Measurements from ENCODE around the gene FAM177A1. TPM values are rescaled to one million over a fixed set of nuclear protein-coding genes. Genes with fewer than 3 reads are reported as not detected.

Gene FAM177A1
- total and polyA plus RNA-seq, 12 donors, result 12.6 to 85.9 (median 44.7) TPM

DNA sequence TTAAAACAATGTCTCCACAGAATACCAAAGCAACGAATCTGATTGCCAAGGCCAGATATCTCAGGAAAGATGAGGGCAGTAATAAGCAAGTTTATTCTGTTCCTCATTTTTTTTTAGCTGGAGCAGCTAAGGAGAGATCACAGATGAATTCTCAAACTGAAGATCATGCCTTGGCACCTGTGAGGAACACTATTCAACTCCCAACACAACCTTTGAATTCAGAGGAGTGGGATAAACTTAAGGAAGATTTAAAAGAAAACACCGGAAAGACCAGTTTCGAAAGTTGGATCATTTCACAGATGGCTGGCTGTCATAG lies 77.3 kb downstream of the FAM177A1 start:
- Histone ChIP-seq H3K27ac (peak overlapping the region in 4 of 5 donors; percentile 10 to 96 (median 92)), H3K9me3 (replicated peaks in 1 of 3) (no peaks in the 10 kb centered on the region), H3K27me3 (no peaks in the 10 kb centered on the region), H3K4me1 (replicated peaks in 1 of 2) (peaks cover 0 to 15% of the 10 kb centered on the region in 2 donors), H3K4me3 (peak overlapping the region in 1 of 4 donors; percentile 69), H3K36me3 (replicated peaks in 1 of 2) (peaks cover 0 to 3% of the 10 kb centered on the region in 2 donors)
- no peak for DNase-seq
- WGBS, 4 donors, result 48 to 57% (median 50%) methylated on average over 3 of the region's 3 CpGs
- intact Hi-C loops (cut with DNase I), result no loop called here
- TF ChIP-seq, protein P1, sequence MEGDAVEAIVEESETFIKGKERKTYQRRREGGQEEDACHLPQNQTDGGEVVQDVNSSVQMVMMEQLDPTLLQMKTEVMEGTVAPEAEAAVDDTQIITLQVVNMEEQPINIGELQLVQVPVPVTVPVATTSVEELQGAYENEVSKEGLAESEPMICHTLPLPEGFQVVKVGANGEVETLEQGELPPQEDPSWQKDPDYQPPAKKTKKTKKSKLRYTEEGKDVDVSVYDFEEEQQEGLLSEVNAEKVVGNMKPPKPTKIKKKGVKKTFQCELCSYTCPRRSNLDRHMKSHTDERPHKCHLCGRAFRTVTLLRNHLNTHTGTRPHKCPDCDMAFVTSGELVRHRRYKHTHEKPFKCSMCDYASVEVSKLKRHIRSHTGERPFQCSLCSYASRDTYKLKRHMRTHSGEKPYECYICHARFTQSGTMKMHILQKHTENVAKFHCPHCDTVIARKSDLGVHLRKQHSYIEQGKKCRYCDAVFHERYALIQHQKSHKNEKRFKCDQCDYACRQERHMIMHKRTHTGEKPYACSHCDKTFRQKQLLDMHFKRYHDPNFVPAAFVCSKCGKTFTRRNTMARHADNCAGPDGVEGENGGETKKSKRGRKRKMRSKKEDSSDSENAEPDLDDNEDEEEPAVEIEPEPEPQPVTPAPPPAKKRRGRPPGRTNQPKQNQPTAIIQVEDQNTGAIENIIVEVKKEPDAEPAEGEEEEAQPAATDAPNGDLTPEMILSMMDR (IDR thresholded peaks at IDR 0.05), result no peak
- TF ChIP-seq POLR2A (IDR thresholded peaks at IDR 0.05), result no peak

DNA sequence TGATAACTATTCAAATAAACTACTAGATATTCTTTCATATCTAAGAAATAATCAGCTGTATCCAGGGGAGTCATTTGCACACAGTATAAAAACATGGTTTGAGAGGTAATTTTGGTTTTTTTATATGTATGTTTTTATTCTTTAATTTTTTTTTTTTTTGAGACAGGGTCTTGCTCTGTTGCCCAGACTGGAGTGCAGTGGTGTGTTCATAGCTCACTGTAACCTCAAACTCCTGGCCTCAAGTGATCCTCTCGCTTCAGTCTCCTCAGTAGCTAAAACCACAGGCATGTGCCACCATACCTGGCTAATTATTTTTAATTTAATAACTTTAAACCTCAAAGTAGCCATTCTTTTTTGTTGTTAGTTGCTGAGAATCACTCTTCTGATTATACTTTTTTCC lies 78.1 kb downstream of the FAM177A1 start:
- TF ChIP-seq, protein P1 (IDR thresholded peaks at IDR 0.05), result no peak
- no peak for TF ChIP-seq POLR2A (IDR thresholded peaks at IDR 0.05)
- WGBS, 4 donors, result 90 to 98% (median 96%) methylated on average over 1 of the region's 1 CpG
- H3K27ac ChIP-seq, result no peak overlapping the region
- no peak overlapping the region for H3K4me3 ChIP-seq
- H3K36me3 ChIP-seq (replicated peaks in 1 of 2), result peaks cover 0 to 3% of the 10 kb centered on the region in 2 donors
- no peaks in the 10 kb centered on the region for H3K9me3 ChIP-seq (replicated peaks in 1 of 3)
- no peaks in the 10 kb centered on the region for H3K27me3 ChIP-seq
- DNase-seq, result no peak
- H3K4me1 ChIP-seq (replicated peaks in 1 of 2), result peaks cover 0 to 15% of the 10 kb centered on the region in 2 donors
- intact Hi-C loops (cut with DNase I), result no loop called here

Other genes with a start within 250 kb of the FAM177A1 start
- gene BAZ1A, start 170.9 kb upstream of the FAM177A1 start, total RNA-seq, result 10 to 100 TPM in 8 of 9 donors, 1 to 10 TPM in 1; 8.5 to 33.0 (median 14.3) TPM
- gene BAZ1A, start 170.9 kb upstream of the FAM177A1 start, polyA plus RNA-seq, result 10 to 100 TPM; 13.5 to 16.4 (median 15.8) TPM
- 10 to 100 TPM; 40.3 to 83.8 (median 56.8) TPM for gene SRP54, start 63.3 kb upstream of the FAM177A1 start, total RNA-seq
- 100 to 1,000 TPM in 1 of 3 donors, 10 to 100 TPM in 2; 17.7 to 143 (median 20.9) TPM for gene SRP54, start 63.3 kb upstream of the FAM177A1 start, polyA plus RNA-seq
- gene PPP2R3C, start 75.7 kb downstream of the FAM177A1 start, total RNA-seq, result 10 to 100 TPM; 15.6 to 70.5 (median 31.9) TPM
- 10 to 100 TPM; 14.4 to 38.3 (median 31.2) TPM for gene PPP2R3C, start 75.7 kb downstream of the FAM177A1 start, polyA plus RNA-seq
- gene PRORP, start 76.3 kb downstream of the FAM177A1 start, total RNA-seq, result 10 to 100 TPM; 20.0 to 48.6 (median 33.0) TPM
- gene PRORP, start 76.3 kb downstream of the FAM177A1 start, polyA plus RNA-seq, result 10 to 100 TPM in 2 of 3 donors, 1 to 10 TPM in 1; 3.9 to 52.2 (median 11.9) TPM
- gene PSMA6, start 246.1 kb downstream of the FAM177A1 start, total RNA-seq, result 100 to 1,000 TPM; 114 to 366 (median 194) TPM
- gene PSMA6, start 246.1 kb downstream of the FAM177A1 start, polyA plus RNA-seq, result 100 to 1,000 TPM; 119 to 393 (median 120) TPM